Activated B cell treated with CpG ODN at 0.5 μM for 24 hours (primary cell): ENCODE results near the gene TCP11L2. TPM values are rescaled to one million over a fixed set of nuclear protein-coding genes. Genes with fewer than 3 reads are reported as not detected.

Experiments
- ATAC-seq: fragments of 200-7000 bp; cut with Tn5 transposase; one replicate; pipeline ENCODE4 v1.10.0; 2021; ENCODE audit warnings: low read depth, mild to moderate bottlenecking, moderate library complexity
- CTCF ChIA-PET: fragments of 350-600 bp; sonication (Branson Sonifier 250); formaldehyde crosslinking; loops from one replicate; lab custom pipeline; 2021; ENCODE audit warnings: antibody characterized with exemption; lab: Charles Lee
- POLR2A ChIA-PET: fragments of 350-600 bp; sonication (Branson Sonifier 250); formaldehyde crosslinking; loops from one replicate; lab custom pipeline; 2021; ENCODE audit warnings: antibody characterized with exemption; lab: Charles Lee
- DNase-seq: peaks from one replicate; pipeline ENCODE4 v3.0.0; 2022
- H3K27ac Mint-ChIP-seq: one replicate; pipeline ENCODE4 v1.8.0; 2020; ENCODE audit warnings: mixed read lengths
- H3K27me3 Mint-ChIP-seq: one replicate; pipeline ENCODE4 v1.8.0; 2021; ENCODE audit warnings: mixed read lengths
- H3K36me3 Mint-ChIP-seq: one replicate; pipeline ENCODE4 v1.8.0; 2021; ENCODE audit warnings: low read depth, mixed read lengths
- H3K4me1 Mint-ChIP-seq: one replicate; pipeline ENCODE4 v1.8.0; 2021; ENCODE audit warnings: mixed read lengths
- H3K4me3 Mint-ChIP-seq: one replicate; pipeline ENCODE4 v1.8.0; 2020; ENCODE audit warnings: mild to moderate bottlenecking, mixed read lengths
- H3K9me3 Mint-ChIP-seq: one replicate; pipeline ENCODE4 v1.8.0; 2020; ENCODE audit warnings: mixed read lengths
- intact Hi-C: fragments of 100-400 bp; cut with micrococcal nuclease; formaldehyde crosslinking; loops from one replicate; pipeline ENCODE4 v1.15.1; 2024
- total RNA-seq: library from RNA; stranded (reverse); gene quantifications from 2 replicates; pipeline ENCODE4 v1.2.3, GENCODE V29; 2022
- TF ChIP-seq, protein P1 (sequence below): fragments of 200-600 bp; IDR thresholded peaks from one replicate; pipeline ENCODE4 v1.8.0; 2022; ENCODE audit warnings: antibody characterized with exemption, mild to moderate bottlenecking

The TCP11L2 gene
- total RNA-seq, 1 donor from 2014 or later, result 52.5 TPM

DNA sequence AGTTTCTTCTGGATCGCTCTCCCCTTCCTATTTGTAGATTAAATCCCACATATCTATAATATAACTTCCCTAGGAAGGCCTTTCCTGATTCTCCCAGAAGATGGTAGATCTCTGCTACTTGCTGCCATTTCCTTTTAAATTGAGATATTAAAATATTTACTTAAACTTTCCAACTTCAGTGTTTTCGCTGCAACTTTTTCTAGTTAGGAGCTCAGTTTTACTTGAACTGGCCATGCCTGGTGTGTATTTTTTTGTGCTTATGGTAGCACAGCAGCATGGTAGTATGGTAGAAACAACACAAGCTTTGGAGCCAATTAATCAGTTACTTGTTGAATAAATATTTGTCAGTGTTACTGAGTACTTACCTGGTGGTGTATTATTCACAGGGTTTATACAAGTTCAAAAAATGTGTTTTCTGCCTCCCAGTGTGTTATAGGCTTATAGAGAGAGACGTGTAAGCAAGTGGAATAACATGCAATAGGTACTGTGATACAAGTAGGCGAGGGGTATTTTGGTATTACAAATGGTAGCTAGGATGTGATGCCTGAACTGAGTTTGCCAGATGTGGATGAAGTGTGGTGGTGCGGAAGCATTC is 58.0 kb downstream of the TCP11L2 start:
- peaks cover 9% of the 10 kb centered on the region for H3K36me3 Mint-ChIP-seq
- POLR2A ChIA-PET, result no interaction called here
- ATAC-seq (no peak), DNase-seq (no peak)
- CTCF ChIA-PET, result no interaction called here
- intact Hi-C loops, result no loop called here
- TF ChIP-seq, protein P1, sequence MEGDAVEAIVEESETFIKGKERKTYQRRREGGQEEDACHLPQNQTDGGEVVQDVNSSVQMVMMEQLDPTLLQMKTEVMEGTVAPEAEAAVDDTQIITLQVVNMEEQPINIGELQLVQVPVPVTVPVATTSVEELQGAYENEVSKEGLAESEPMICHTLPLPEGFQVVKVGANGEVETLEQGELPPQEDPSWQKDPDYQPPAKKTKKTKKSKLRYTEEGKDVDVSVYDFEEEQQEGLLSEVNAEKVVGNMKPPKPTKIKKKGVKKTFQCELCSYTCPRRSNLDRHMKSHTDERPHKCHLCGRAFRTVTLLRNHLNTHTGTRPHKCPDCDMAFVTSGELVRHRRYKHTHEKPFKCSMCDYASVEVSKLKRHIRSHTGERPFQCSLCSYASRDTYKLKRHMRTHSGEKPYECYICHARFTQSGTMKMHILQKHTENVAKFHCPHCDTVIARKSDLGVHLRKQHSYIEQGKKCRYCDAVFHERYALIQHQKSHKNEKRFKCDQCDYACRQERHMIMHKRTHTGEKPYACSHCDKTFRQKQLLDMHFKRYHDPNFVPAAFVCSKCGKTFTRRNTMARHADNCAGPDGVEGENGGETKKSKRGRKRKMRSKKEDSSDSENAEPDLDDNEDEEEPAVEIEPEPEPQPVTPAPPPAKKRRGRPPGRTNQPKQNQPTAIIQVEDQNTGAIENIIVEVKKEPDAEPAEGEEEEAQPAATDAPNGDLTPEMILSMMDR, result no peak
- peaks cover 16% of the 10 kb centered on the region for H3K4me1 Mint-ChIP-seq
- no peak overlapping the region for H3K27ac Mint-ChIP-seq
- H3K9me3 Mint-ChIP-seq, result no peaks in the 10 kb centered on the region
- no peak overlapping the region for H3K4me3 Mint-ChIP-seq
- no peaks in the 10 kb centered on the region for H3K27me3 Mint-ChIP-seq

DNA sequence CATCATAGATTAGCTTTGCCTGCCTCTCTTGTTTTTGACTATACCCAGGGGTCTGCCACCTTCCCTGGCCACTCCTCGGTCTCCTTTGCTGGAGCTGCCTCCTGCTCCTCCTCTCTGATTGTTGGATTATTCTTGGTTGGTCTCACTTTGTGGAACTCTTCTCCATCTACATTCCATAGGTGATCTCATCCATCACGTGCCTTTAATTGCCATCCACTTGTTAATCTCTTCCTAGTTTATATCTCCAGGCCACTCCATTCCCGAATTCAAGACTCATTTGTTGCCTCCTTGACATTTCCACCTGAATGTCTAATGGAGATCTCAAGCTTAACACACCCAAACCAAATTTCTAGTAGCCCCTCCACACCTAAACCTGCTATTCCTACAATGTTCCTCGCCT is 60.4 kb downstream of the TCP11L2 start:
- no peak overlapping the region for H3K4me3 Mint-ChIP-seq
- CTCF ChIA-PET, result no interaction called here

DNA sequence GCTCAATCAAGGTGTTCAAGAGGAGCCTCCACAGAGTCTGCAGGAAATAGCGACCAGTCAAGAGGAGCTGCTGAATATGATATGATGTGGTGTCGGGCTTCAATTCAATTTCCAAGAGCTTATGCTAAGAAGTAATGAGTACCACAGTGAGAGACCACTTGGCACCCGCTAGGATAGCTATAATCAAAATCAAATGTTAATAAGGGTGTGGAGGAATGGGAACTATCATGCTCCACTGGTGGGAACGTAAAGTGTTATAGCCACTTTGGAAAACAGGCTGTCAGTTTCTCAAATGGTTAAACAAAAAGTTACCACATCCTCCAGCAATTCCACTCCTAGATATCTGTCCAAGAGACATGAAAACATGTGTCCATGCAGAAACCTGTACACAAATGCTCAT is 61.7 kb downstream of the TCP11L2 start:
- H3K36me3 Mint-ChIP-seq, result peaks cover 23% of the 10 kb centered on the region
- intact Hi-C loops, result no loop called here
- ATAC-seq, result no peak
- ChIA-PET CTCF (no interaction called here), POLR2A (no interaction called here)
- H3K4me1 Mint-ChIP-seq, result no peaks in the 10 kb centered on the region
- H3K27me3 Mint-ChIP-seq, result no peaks in the 10 kb centered on the region
- DNase-seq, result no peak
- no peaks in the 10 kb centered on the region for H3K9me3 Mint-ChIP-seq
- TF ChIP-seq, protein P1, result no peak
- H3K4me3 Mint-ChIP-seq, result no peak overlapping the region
- H3K27ac Mint-ChIP-seq, result no peak overlapping the region

More for the DNA sequence above, 60.4 kb downstream of the TCP11L2 start:
- Mint-ChIP-seq H3K9me3 (no peaks in the 10 kb centered on the region), H3K36me3 (peaks cover 22% of the 10 kb centered on the region), H3K27ac (no peak overlapping the region), H3K4me1 (peaks cover 10% of the 10 kb centered on the region), H3K27me3 (no peaks in the 10 kb centered on the region)
- intact Hi-C loops, result no loop called here
- ATAC-seq (no peak), DNase-seq (no peak)
- POLR2A ChIA-PET, result no interaction called here
- TF ChIP-seq, protein P1, result no peak

DNA sequence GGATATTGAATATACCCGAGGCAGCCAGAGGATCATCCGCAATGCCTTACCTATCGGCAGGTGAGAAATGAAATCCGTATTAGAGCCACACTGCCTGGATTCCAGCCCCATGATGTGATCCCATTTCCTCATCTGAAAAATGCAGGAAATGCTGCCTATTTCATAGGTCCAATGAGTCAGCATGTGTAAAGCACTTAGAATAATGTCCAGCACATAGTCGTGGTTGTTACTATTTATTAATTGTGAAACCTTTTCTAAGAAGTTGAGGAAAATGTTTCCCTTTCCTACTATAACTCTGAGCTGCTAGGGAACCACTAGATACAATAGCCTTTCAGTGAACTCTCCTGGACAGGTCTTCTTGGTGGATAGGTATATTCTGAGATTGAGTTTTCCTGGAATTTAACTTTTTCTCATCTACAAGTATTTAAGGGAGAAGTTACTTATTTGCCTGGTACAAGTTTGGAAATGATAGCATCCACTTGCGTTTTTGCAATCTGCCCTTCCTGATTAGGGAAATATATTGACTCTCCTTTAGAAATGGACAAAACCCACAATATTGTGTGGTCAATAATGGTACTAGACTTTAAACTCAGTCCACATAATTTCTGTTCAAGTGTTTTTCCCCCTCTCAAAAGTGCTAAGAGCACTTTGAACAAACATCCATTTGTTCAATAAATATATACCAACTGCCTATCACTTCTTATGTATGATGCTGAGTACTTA is 67.3 kb downstream of the TCP11L2 start:
- Mint-ChIP-seq H3K27me3 (no peaks in the 10 kb centered on the region), H3K4me1 (no peaks in the 10 kb centered on the region), H3K27ac (no peak overlapping the region), H3K4me3 (no peak overlapping the region), H3K36me3 (peaks cover 50% of the 10 kb centered on the region), H3K9me3 (no peaks in the 10 kb centered on the region)
- DNase-seq, result no peak
- ChIA-PET POLR2A (no interaction called here), CTCF (no interaction called here)
- ATAC-seq, result no peak
- intact Hi-C loops, result no loop called here
- TF ChIP-seq, protein P1, result no peak

DNA sequence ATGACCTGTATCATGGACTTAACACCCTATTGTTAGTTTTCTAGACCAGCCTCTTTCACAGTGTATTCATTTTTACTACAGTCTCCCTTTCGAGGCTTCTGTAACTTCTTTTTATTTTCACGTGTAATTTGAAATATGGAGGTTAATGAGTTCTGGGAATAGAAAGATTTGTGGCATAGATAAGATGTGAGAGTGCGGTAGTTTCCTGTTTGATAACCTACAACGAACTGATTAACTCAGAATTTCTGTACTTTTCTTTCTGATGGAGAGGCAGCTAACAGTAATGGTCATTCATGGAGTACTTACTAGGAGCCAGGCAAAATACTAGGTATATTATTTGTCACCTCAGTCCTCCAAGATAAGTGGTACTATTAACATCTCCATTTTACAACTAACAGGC is 76.3 kb downstream of the TCP11L2 start:
- H3K4me1 Mint-ChIP-seq, result no peaks in the 10 kb centered on the region
- DNase-seq, result no peak
- ATAC-seq, result no peak
- ChIA-PET POLR2A (no interaction called here), CTCF (no interaction called here)
- H3K27ac Mint-ChIP-seq, result no peak overlapping the region
- intact Hi-C loops, result no loop called here
- TF ChIP-seq, protein P1, result no peak
- no peak overlapping the region for H3K4me3 Mint-ChIP-seq
- H3K9me3 Mint-ChIP-seq, result peaks cover 4% of the 10 kb centered on the region
- H3K36me3 Mint-ChIP-seq, result peaks cover 80% of the 10 kb centered on the region
- no peaks in the 10 kb centered on the region for H3K27me3 Mint-ChIP-seq
